IPS-20b (cell line): ENCODE measurements around the gene NUPR1.
A peak's percentile ranks its signal among the peaks of the same experiment; 100 is the strongest.
"Not testable (repeated sequence)": the region's sequence is repeated elsewhere in the genome, so short reads cannot be mapped to it uniquely, and the experiment has no call there.

ENCODE experiments used
- H3K27ac ChIP-seq: one replicate; pipeline ENCODE4 v1.5.1; 2013; ENCODE audit warnings: low read length
- H3K27me3 ChIP-seq: 2 replicates; pipeline ENCODE4 v1.6.1; 2013; ENCODE audit warnings: mild to moderate bottlenecking, low read length, inconsistent platforms; ENCODE audit not compliant: insufficient read depth
- H3K36me3 ChIP-seq: 2 replicates; pipeline ENCODE4 v1.6.1; 2013; ENCODE audit warnings: low read depth, mild to moderate bottlenecking, inconsistent platforms, low read length, moderate library complexity; ENCODE audit not compliant: insufficient read depth
- H3K4me1 ChIP-seq: 2 replicates; pipeline ENCODE4 v1.6.1; 2013; ENCODE audit warnings: mild to moderate bottlenecking, control low read depth, inconsistent platforms, low read length, moderate library complexity; ENCODE audit not compliant: insufficient read depth
- H3K4me3 ChIP-seq: 2 replicates; pipeline ENCODE4 v1.5.1; 2013; ENCODE audit warnings: mild to moderate bottlenecking, low read length, inconsistent platforms
- H3K9ac ChIP-seq: 2 replicates; pipeline ENCODE4 v1.6.1; 2013; ENCODE audit warnings: low read depth, mild to moderate bottlenecking, inconsistent platforms, low read length, moderate library complexity
- H3K9me3 ChIP-seq: 2 replicates; pipeline ENCODE4 v1.6.1; 2013; ENCODE audit warnings: mild to moderate bottlenecking, low read depth, low read length, inconsistent platforms; ENCODE audit not compliant: insufficient read depth

NUPR1 gene

GRCh38 chr16:28569021-28569420 lies 30.2 kb upstream of the NUPR1 start:
- H3K27me3 ChIP-seq: no peaks in the 10 kb centered on the region
- H3K9ac ChIP-seq: no peak overlapping the region
- H3K9me3 ChIP-seq: peaks cover 7% of the 10 kb centered on the region
- H3K27ac ChIP-seq: no peak overlapping the region
- no peak overlapping the region for H3K4me3 ChIP-seq
- H3K36me3 ChIP-seq: no peaks in the 10 kb centered on the region
- peaks cover 5% of the 10 kb centered on the region; the same call in 1 of the 2 replicates for H3K4me1 ChIP-seq

- Histone ChIP-seq H3K9ac (no peak overlapping the region), H3K27me3 (no peaks in the 10 kb centered on the region), H3K27ac (no peak overlapping the region), H3K4me1 (no peaks in the 10 kb centered on the region), H3K4me3 (no peak overlapping the region), H3K9me3 (peaks cover 7% of the 10 kb centered on the region), H3K36me3 (no peaks in the 10 kb centered on the region)
Measured at GRCh38 chr16:28567292-28567691, 28.5 kb upstream of the NUPR1 start.

GRCh38 chr16:28566233-28566925 lies 27.6 kb upstream of the NUPR1 start:
- not testable (repeated sequence) for H3K4me3 ChIP-seq, H3K27ac ChIP-seq, H3K4me1 ChIP-seq, H3K9ac ChIP-seq, H3K36me3 ChIP-seq, H3K27me3 ChIP-seq, H3K9me3 ChIP-seq

GRCh38 chr16:28563218-28563617 lies 24.4 kb upstream of the NUPR1 start:
- no peak overlapping the region for H3K4me3 ChIP-seq
- peaks cover 6% of the 10 kb centered on the region; the same call in 1 of the 2 replicates for H3K36me3 ChIP-seq
- no peak overlapping the region for H3K9ac ChIP-seq
- H3K4me1 ChIP-seq: no peaks in the 10 kb centered on the region
- peaks cover 7% of the 10 kb centered on the region for H3K9me3 ChIP-seq
- no peak overlapping the region for H3K27ac ChIP-seq
- H3K27me3 ChIP-seq: no peaks in the 10 kb centered on the region

- Histone ChIP-seq H3K27me3 (no peaks in the 10 kb centered on the region), H3K9me3 (peaks cover 3% of the 10 kb centered on the region; the same call in 1 of the 2 replicates), H3K27ac (no peak overlapping the region), H3K4me1 (no peaks in the 10 kb centered on the region), H3K36me3 (peaks cover 6% of the 10 kb centered on the region; the same call in 1 of the 2 replicates), H3K4me3 (no peak overlapping the region), H3K9ac (no peak overlapping the region)
Measured at GRCh38 chr16:28562199-28562598, 23.4 kb upstream of the NUPR1 start.

- H3K36me3 ChIP-seq: peaks cover 6% of the 10 kb centered on the region; the same call in 1 of the 2 replicates
Measured at GRCh38 chr16:28561557-28562187, 22.9 kb upstream of the NUPR1 start.

GRCh38 chr16:28558456-28558855 lies 19.7 kb upstream of the NUPR1 start:
- Histone ChIP-seq H3K4me3 (no peak overlapping the region), H3K27me3 (peaks cover 4% of the 10 kb centered on the region; the same call in 1 of the 2 replicates), H3K4me1 (no peaks in the 10 kb centered on the region), H3K36me3 (peaks cover 6% of the 10 kb centered on the region; the same call in 1 of the 2 replicates), H3K9ac (no peak overlapping the region), H3K9me3 (no peaks in the 10 kb centered on the region), H3K27ac (no peak overlapping the region)

More at GRCh38 chr16:28561557-28562187, 22.9 kb upstream of the NUPR1 start:
- Histone ChIP-seq H3K27ac (no peak overlapping the region), H3K9me3 (no peaks in the 10 kb centered on the region), H3K9ac (no peak overlapping the region), H3K4me3 (no peak overlapping the region), H3K4me1 (no peaks in the 10 kb centered on the region), H3K27me3 (no peaks in the 10 kb centered on the region)

- H3K4me3 ChIP-seq: no peak overlapping the region
- H3K9me3 ChIP-seq: no peaks in the 10 kb centered on the region
- H3K4me1 ChIP-seq: no peaks in the 10 kb centered on the region
- no peak overlapping the region for H3K9ac ChIP-seq
- H3K36me3 ChIP-seq: peaks cover 6% of the 10 kb centered on the region; the same call in 1 of the 2 replicates
- peaks cover 4% of the 10 kb centered on the region; the same call in 1 of the 2 replicates for H3K27me3 ChIP-seq
- no peak overlapping the region for H3K27ac ChIP-seq
Measured at GRCh38 chr16:28556914-28557320, 18.1 kb upstream of the NUPR1 start.

- Histone ChIP-seq H3K4me3 (no peak overlapping the region), H3K27ac (no peak overlapping the region), H3K9me3 (no peaks in the 10 kb centered on the region), H3K4me1 (no peaks in the 10 kb centered on the region), H3K27me3 (peaks cover 4% of the 10 kb centered on the region; the same call in 1 of the 2 replicates), H3K9ac (no peak overlapping the region), H3K36me3 (peaks cover 6% of the 10 kb centered on the region; the same call in 1 of the 2 replicates)
Measured at GRCh38 chr16:28555561-28555960, 16.8 kb upstream of the NUPR1 start.

GRCh38 chr16:28554634-28555423 lies 16.1 kb upstream of the NUPR1 start:
- Histone ChIP-seq H3K27me3 (peaks cover 4% of the 10 kb centered on the region; the same call in 1 of the 2 replicates), H3K27ac (no peak overlapping the region), H3K36me3 (peaks cover 6% of the 10 kb centered on the region; the same call in 1 of the 2 replicates), H3K9ac (no peak overlapping the region), H3K9me3 (no peaks in the 10 kb centered on the region), H3K4me3 (peak overlapping the region; percentile 52; the same call in 1 of the 2 replicates), H3K4me1 (no peaks in the 10 kb centered on the region)

GRCh38 chr16:28553776-28554633 lies 15.2 kb upstream of the NUPR1 start, which contains the start of gene SGF29:
Gene SGF29, plus strand, starts transcription at chr16:28553920. Its CDS starts 27,150 bp downstream, at chr16:28581070.
- Histone ChIP-seq H3K4me1 (no peaks in the 10 kb centered on the region), H3K27ac (peak within 1 kb of the TSS; percentile 95), H3K27me3 (peaks cover 4% of the 10 kb centered on the region; the same call in 1 of the 2 replicates), H3K9me3 (no peaks in the 10 kb centered on the region), H3K4me3 (peak within 1 kb of the TSS; percentile 94), H3K36me3 (peaks cover 6% of the 10 kb centered on the region; the same call in 1 of the 2 replicates), H3K9ac (peak within 1 kb of the TSS; percentile 96)
